Left ventricle myocardium inferior (tissue), 1 donor: Measurements from ENCODE around the gene TUBB2A. TPM values are rescaled to one million over a fixed set of nuclear protein-coding genes. Genes with fewer than 3 reads are reported as not detected.

Experiments
- DNase-seq: peaks from one replicate; pipeline ENCODE4 v3.0.0-alpha.2; 2020
- H3K27ac ChIP-seq: fragments of 200-600 bp; replicated peaks from 2 replicates; pipeline ENCODE4 v1.8.0; 2021
- H3K27me3 ChIP-seq: fragments of 200-600 bp; 2 replicates; pipeline ENCODE4 v1.8.0; 2021; ENCODE audit warnings: low read depth
- H3K36me3 ChIP-seq: fragments of 200-600 bp; 2 replicates; pipeline ENCODE4 v1.8.0; 2021
- H3K4me1 ChIP-seq: fragments of 200-600 bp; 2 replicates; pipeline ENCODE4 v1.8.0; 2021
- H3K4me3 ChIP-seq: fragments of 200-600 bp; 2 replicates; pipeline ENCODE4 v1.8.0; 2021; ENCODE audit warnings: mild to moderate bottlenecking, moderate library complexity
- H3K9me3 ChIP-seq: fragments of 200-600 bp; replicated peaks from 2 replicates; pipeline ENCODE4 v1.8.0; 2021
- CTCF ChIP-seq: fragments of 200-600 bp; IDR thresholded peaks from 2 replicates; pipeline ENCODE4 v1.8.0; 2021; ENCODE audit warnings: antibody characterized with exemption, mild to moderate bottlenecking, borderline replicate concordance
- intact Hi-C: fragments of 100-400 bp; cut with micrococcal nuclease; formaldehyde crosslinking; loops from one replicate; pipeline ENCODE4 v1.11.0; 2022
- total RNA-seq: library from RNA; stranded (reverse); fragmentation: NEBNext Ultra II Directional; extraction: Animal tissue kit (Norgen Biotek cat#: 25700); gene quantifications from one replicate; pipeline ENCODE4 v1.2.1, GENCODE V29; 2021
- donor health status: DM: no; HTN: yes; CAD: no; lungs with severe emphysema.

The TUBB2A gene
- total RNA-seq, 1 donor from 2014 or later: 13.9 TPM

- Histone ChIP-seq H3K36me3 (peaks cover 62% of the 10 kb centered on the region), H3K4me3 (no peak overlapping the region), H3K27me3 (no peaks in the 10 kb centered on the region), H3K4me1 (peaks cover 18% of the 10 kb centered on the region), H3K9me3 (no peaks in the 10 kb centered on the region), H3K27ac (no peak overlapping the region)
- no peak for DNase-seq
- intact Hi-C loops: no loop called here
- TF ChIP-seq CTCF: no peak
These were observed 43.0 kb downstream of the TUBB2A start for GRCh38 chr6:3114377-3114776.

- Histone ChIP-seq H3K4me3 (no peak overlapping the region), H3K4me1 (no peaks in the 10 kb centered on the region), H3K27ac (no peak overlapping the region), H3K9me3 (no peaks in the 10 kb centered on the region), H3K36me3 (peaks cover 98% of the 10 kb centered on the region), H3K27me3 (no peaks in the 10 kb centered on the region)
- intact Hi-C loops: no loop called here
- no peak for TF ChIP-seq CTCF
- DNase-seq: no peak
These were observed 47.6 kb downstream of the TUBB2A start for GRCh38 chr6:3109761-3110160.

- H3K4me3 ChIP-seq: no peak overlapping the region
- no peaks in the 10 kb centered on the region for H3K4me1 ChIP-seq
- H3K27me3 ChIP-seq: no peaks in the 10 kb centered on the region
- no peaks in the 10 kb centered on the region for H3K9me3 ChIP-seq
- peaks cover 98% of the 10 kb centered on the region for H3K36me3 ChIP-seq
- no peak for DNase-seq
- no peak overlapping the region for H3K27ac ChIP-seq
- intact Hi-C loops: no loop called here
- TF ChIP-seq CTCF: no peak
These were observed 48.5 kb downstream of the TUBB2A start for GRCh38 chr6:3108746-3109414.

Other genes starting within 250 kb of the TUBB2A start
- 233 TPM for gene SERPINB6, start 186.0 kb downstream of the TUBB2A start, total RNA-seq
- 51.1 TPM for gene NQO2, start 157.7 kb downstream of the TUBB2A start, total RNA-seq
- 6.2 TPM for gene RIPK1, start 89.0 kb downstream of the TUBB2A start, total RNA-seq
- 15.5 TPM for gene BPHL, start 38.8 kb downstream of the TUBB2A start, total RNA-seq
- 1.4 TPM for gene TUBB2B, start 70.1 kb upstream of the TUBB2A start, total RNA-seq
- 11.2 TPM for gene PSMG4, start 101.4 kb upstream of the TUBB2A start, total RNA-seq